Left ventricle myocardium inferior (tissue), 1 donor: ENCODE data around the gene CNNM4. TPM values are rescaled to one million over a fixed set of nuclear protein-coding genes. Genes with fewer than 3 reads are reported as not detected.

Experiments used
- DNase-seq: peaks from one replicate; pipeline ENCODE4 v3.0.0-alpha.2; 2020
- H3K27ac ChIP-seq: fragments of 200-600 bp; replicated peaks from 2 replicates; pipeline ENCODE4 v1.8.0; 2021
- H3K27me3 ChIP-seq: fragments of 200-600 bp; 2 replicates; pipeline ENCODE4 v1.8.0; 2021; ENCODE audit warnings: low read depth
- H3K36me3 ChIP-seq: fragments of 200-600 bp; 2 replicates; pipeline ENCODE4 v1.8.0; 2021
- H3K4me1 ChIP-seq: fragments of 200-600 bp; 2 replicates; pipeline ENCODE4 v1.8.0; 2021
- H3K4me3 ChIP-seq: fragments of 200-600 bp; 2 replicates; pipeline ENCODE4 v1.8.0; 2021; ENCODE audit warnings: mild to moderate bottlenecking, moderate library complexity
- H3K9me3 ChIP-seq: fragments of 200-600 bp; replicated peaks from 2 replicates; pipeline ENCODE4 v1.8.0; 2021
- intact Hi-C: fragments of 100-400 bp; cut with micrococcal nuclease; formaldehyde crosslinking; loops from one replicate; pipeline ENCODE4 v1.11.0; 2022
- total RNA-seq: library from RNA; stranded (reverse); fragmentation: NEBNext Ultra II Directional; extraction: Animal tissue kit (Norgen Biotek cat#: 25700); gene quantifications from one replicate; pipeline ENCODE4 v1.2.1, GENCODE V29; 2021
- TF ChIP-seq, protein P1 (sequence below): fragments of 200-600 bp; IDR thresholded peaks from 2 replicates; pipeline ENCODE4 v1.8.0; 2021; ENCODE audit warnings: antibody characterized with exemption, mild to moderate bottlenecking, borderline replicate concordance
- donor health status: DM: no; HTN: yes; CAD: no; lungs with severe emphysema.

CNNM4 gene
- total RNA-seq, 1 donor from 2014 or later = 28.9 TPM

DNA sequence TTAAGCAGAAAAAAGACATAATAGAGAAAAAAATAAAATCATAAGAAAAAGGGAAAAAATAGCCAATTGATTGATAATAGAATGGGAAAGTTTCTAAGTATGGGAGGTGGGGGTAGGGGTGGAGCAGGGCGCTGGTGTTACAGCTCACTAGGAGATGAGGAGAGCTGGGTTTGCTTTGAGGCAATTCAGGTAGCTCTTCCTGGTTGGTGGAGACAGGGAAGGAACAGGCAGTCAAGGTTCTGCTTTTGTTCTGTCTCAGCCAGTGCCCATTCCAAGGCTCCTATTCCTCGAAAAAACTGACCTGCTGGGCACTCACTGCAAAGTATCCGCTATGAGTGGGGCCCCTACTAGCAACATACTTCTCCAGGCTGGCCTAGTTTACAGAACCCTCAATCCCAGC lies 1.7 kb upstream of the CNNM4 start:
- DNase-seq = no peak
- H3K4me3 ChIP-seq = no peak overlapping the region
- TF ChIP-seq, protein P1, sequence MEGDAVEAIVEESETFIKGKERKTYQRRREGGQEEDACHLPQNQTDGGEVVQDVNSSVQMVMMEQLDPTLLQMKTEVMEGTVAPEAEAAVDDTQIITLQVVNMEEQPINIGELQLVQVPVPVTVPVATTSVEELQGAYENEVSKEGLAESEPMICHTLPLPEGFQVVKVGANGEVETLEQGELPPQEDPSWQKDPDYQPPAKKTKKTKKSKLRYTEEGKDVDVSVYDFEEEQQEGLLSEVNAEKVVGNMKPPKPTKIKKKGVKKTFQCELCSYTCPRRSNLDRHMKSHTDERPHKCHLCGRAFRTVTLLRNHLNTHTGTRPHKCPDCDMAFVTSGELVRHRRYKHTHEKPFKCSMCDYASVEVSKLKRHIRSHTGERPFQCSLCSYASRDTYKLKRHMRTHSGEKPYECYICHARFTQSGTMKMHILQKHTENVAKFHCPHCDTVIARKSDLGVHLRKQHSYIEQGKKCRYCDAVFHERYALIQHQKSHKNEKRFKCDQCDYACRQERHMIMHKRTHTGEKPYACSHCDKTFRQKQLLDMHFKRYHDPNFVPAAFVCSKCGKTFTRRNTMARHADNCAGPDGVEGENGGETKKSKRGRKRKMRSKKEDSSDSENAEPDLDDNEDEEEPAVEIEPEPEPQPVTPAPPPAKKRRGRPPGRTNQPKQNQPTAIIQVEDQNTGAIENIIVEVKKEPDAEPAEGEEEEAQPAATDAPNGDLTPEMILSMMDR = no peak
- intact Hi-C loops = no loop called here
- no peaks in the 10 kb centered on the region for H3K9me3 ChIP-seq
- H3K27ac ChIP-seq = no peak overlapping the region
- peaks cover 37% of the 10 kb centered on the region for H3K4me1 ChIP-seq
- no peaks in the 10 kb centered on the region for H3K27me3 ChIP-seq
- no peaks in the 10 kb centered on the region for H3K36me3 ChIP-seq

DNA sequence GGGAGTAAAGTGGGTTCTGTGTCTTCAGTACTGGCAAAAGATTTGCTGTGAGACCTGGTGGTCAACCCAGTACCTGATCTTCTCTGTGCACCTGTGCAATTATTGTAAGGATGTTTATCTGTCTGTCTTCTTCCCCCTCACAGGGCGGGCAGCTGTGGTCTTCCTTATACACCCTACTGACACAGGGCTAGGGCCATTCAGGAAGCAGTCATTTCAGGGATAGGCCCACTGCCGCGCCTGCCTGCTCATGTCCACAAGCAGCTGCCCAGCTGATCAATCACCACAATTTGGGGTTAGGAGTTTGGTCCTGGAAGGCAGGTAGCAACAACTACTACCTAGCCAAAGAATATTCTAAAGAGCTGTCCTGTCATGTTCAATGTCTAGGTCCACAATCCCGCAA lies 1.2 kb upstream of the CNNM4 start:
- H3K4me3 ChIP-seq = no peak overlapping the region
- TF ChIP-seq, protein P1 = no peak
- H3K36me3 ChIP-seq = no peaks in the 10 kb centered on the region
- DNase-seq = no peak
- H3K27me3 ChIP-seq = no peaks in the 10 kb centered on the region
- H3K4me1 ChIP-seq = peaks cover 43% of the 10 kb centered on the region
- no peak overlapping the region for H3K27ac ChIP-seq
- intact Hi-C loops = no loop called here
- H3K9me3 ChIP-seq = no peaks in the 10 kb centered on the region

DNA sequence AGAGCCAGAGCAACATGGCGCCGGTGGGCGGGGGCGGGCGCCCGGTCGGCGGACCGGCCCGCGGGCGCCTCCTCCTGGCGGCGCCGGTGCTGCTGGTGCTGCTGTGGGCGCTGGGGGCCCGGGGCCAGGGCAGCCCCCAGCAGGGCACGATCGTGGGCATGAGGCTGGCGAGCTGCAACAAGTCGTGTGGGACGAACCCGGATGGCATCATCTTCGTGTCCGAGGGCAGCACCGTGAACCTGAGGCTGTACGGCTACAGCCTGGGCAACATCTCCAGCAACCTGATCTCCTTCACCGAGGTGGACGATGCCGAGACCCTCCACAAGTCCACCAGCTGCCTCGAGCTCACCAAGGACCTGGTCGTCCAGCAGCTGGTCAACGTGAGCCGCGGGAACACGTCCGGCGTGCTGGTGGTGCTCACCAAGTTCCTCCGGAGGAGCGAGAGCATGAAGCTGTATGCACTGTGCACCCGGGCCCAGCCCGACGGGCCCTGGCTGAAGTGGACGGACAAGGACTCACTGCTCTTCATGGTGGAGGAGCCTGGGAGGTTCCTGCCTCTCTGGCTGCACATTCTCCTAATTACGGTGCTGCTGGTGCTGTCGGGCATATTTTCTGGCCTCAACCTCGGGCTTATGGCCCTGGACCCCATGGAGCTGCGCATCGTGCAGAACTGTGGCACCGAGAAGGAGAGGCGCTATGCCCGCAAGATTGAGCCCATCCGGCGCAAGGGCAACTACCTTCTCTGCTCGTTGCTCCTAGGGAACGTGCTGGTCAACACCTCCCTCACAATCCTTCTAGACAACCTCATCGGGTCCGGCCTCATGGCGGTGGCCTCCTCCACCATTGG lies 507 bp downstream of the CNNM4 start:
- peaks cover 45% of the 10 kb centered on the region for H3K4me1 ChIP-seq

DNA sequence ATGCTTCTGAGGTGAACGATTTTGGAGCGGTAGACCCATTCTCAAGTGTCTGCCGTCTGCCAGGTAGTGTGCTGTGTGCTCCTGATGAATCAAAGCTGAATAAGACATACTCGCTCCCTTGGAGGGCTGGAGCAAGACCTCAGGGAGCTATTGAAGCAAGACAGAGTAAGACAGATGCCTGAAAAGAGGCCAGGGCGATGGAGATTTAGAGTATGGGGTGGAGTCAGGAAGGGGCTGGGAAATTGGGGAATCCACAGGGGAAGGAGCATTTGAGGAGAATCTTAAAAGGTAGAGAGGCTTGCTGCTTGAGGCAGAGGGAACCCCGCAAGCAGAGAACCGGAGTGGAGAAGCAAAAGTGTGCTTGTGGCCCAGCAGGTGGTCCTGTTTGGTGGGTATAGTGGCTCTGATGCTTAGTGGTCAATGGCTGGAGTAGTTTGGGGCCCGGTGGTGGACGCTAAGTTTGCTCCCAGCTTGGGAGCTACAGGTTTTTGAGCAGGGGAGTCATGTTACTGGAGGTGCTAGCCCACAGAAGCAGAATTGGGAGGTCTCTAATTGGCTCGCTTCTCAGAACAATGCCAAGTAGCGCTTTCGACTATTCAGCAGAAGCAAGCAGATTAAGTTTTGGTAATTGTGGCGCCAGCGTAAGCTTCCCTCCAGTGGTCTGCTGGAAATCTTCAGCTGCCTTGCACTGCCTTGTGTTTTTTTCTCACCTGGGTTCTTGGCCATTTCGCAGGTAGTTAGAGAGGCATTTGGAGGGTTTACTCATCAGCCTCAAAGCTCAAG lies 2.0 kb downstream of the CNNM4 start:
- Histone ChIP-seq H3K36me3 (no peaks in the 10 kb centered on the region), H3K4me1 (peaks cover 48% of the 10 kb centered on the region), H3K9me3 (no peaks in the 10 kb centered on the region), H3K4me3 (peak overlapping the region; percentile 77), H3K27ac (peak overlapping the region; percentile 7), H3K27me3 (no peaks in the 10 kb centered on the region)
- intact Hi-C loops = no loop called here
- TF ChIP-seq, protein P1 = no peak
- no peak for DNase-seq

More for the DNA sequence above, 507 bp downstream of the CNNM4 start:
- Histone ChIP-seq H3K36me3 (no peaks in the 10 kb centered on the region), H3K9me3 (no peaks in the 10 kb centered on the region), H3K27me3 (no peaks in the 10 kb centered on the region), H3K4me3 (peak overlapping the region; percentile 77), H3K27ac (peak overlapping the region; percentile 84)
- TF ChIP-seq, protein P1 = peak; percentile 66
- no peak for DNase-seq
- intact Hi-C loops = no loop called here

DNA sequence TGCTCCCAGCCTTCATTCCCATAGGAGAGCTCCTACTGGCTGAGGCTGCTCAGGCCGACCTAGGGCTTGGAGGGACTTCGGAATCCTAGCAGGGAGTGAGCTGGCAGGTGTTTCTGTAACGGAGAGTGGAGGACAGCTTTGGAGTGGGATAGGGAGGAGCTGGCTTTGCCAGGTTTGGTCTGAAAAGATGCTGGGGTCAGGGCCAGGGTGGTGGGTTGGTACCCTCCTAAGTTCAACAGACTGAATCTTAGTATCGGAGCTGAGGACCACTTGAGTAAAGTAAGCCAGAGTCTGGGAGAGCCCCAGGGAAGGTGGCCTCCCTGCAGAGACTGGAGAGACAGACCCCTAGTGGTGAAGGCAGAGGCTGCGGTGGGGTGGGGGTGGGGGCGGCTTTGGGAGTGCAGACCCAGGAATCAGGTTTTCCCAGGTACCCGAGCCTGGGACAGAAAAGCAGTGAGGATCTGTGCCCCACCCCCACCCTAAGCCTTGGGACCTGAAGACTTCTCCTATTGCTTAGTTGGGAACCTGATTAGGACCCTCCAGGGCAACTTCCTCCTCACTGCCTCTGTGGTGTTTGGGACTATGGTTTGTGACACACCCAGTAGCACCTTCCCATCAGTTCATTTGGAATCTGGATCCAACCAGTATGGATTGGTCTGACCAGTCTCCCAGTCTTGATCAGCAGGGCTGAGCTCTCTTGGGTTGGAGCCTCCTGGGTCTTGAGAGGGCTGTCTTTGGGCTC lies 3.0 kb downstream of the CNNM4 start:
- TF ChIP-seq, protein P1 = peak; percentile 52
- no peak for DNase-seq
- Histone ChIP-seq H3K27me3 (no peaks in the 10 kb centered on the region), H3K36me3 (no peaks in the 10 kb centered on the region), H3K9me3 (no peaks in the 10 kb centered on the region), H3K4me3 (peak overlapping the region; percentile 77), H3K4me1 (peaks cover 48% of the 10 kb centered on the region), H3K27ac (peak overlapping the region; percentile 7)
- intact Hi-C loops = no loop called here
